ENCODE measurements around the gene PDE4B. TPM values are rescaled to one million over a fixed set of nuclear protein-coding genes. Genes with fewer than 3 reads are reported as not detected.

PDE4B gene
- total RNA-seq, 2 donors from 2014 or later: 4.3 to 18.0 TPM

DNA sequence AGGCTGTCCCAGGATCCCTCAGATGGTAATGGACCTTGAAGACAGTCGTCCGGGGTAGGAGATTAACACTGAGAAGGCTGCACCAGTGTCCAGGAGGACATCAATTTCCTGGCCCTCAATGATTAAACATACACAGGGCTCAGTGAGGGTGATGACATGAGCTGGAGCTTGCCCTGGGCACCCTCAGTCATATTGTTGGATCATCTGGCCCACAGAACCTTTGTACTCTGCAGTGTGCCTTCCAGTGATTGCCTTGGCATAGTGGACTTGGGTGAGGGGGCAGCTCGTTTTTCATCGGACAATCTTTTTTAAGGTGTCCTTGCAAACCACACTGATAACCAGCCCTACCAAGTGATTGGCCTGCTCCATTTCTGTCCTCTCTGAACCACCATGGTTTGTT lies 630.1 kb downstream of the PDE4B start:
- Mint-ChIP-seq H3K4me3 (no peak overlapping the region), H3K4me1 (peaks cover 18% of the 10 kb centered on the region), H3K9me3 (peaks cover 28% of the 10 kb centered on the region), H3K27me3 (ENCODE audit: insufficient read depth) (peaks cover 1% of the 10 kb centered on the region), H3K36me3 (ENCODE audit: low read depth) (no peaks in the 10 kb centered on the region), H3K27ac (no peak overlapping the region)
- Histone ChIP-seq H3K4me1 (ENCODE audit: control insufficient read depth, insufficient read depth, low read length) (no peaks in the 10 kb centered on the region), H3K27ac (ENCODE audit: low read depth, low read length) (no peak overlapping the region), H3K36me3 (ENCODE audit: control insufficient read depth, insufficient read depth, low read length) (no peaks in the 10 kb centered on the region), H3K9me3 (ENCODE audit: control insufficient read depth, low read length) (peaks cover 49% of the 10 kb centered on the region), H3K27me3 (ENCODE audit: control insufficient read depth, insufficient read depth, low read length, poor library complexity, severe bottlenecking) (no peaks in the 10 kb centered on the region), H3K9ac (ENCODE audit: extremely low read depth, low read length, poor library complexity, severe bottlenecking) (no peak overlapping the region), H3K4me3 (ENCODE audit: low read length) (no peak overlapping the region)
- DNase-seq: no peak
- TF ChIP-seq, protein P1, sequence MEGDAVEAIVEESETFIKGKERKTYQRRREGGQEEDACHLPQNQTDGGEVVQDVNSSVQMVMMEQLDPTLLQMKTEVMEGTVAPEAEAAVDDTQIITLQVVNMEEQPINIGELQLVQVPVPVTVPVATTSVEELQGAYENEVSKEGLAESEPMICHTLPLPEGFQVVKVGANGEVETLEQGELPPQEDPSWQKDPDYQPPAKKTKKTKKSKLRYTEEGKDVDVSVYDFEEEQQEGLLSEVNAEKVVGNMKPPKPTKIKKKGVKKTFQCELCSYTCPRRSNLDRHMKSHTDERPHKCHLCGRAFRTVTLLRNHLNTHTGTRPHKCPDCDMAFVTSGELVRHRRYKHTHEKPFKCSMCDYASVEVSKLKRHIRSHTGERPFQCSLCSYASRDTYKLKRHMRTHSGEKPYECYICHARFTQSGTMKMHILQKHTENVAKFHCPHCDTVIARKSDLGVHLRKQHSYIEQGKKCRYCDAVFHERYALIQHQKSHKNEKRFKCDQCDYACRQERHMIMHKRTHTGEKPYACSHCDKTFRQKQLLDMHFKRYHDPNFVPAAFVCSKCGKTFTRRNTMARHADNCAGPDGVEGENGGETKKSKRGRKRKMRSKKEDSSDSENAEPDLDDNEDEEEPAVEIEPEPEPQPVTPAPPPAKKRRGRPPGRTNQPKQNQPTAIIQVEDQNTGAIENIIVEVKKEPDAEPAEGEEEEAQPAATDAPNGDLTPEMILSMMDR (conservative IDR thresholded peaks at IDR 0.05): no peak
- WGBS, 2 experiments (ENCODE audit: insufficient coverage in 1 of 2, insufficient read length in 1 of 2): 92% methylated on average over 4 of the region's 4 CpGs; no CpG with 5 or more reads in 1 of the 2 experiments

Data from endodermal cell (in vitro differentiated cells).